Osteoblast (primary cell): ENCODE results near the gene LIX1L. TPM values are rescaled to one million over a fixed set of nuclear protein-coding genes. Genes with fewer than 3 reads are reported as not detected.
A peak's percentile ranks its signal among the peaks of the same experiment; 100 is the strongest.

Experiments
- DNase-seq: peaks from one replicate; pipeline ENCODE4 v3.0.0; 2011; ENCODE audit warnings: low spot score, mixed read lengths; ENCODE audit not compliant: insufficient read length; ENCODE audit errors: missing footprints
- H2AFZ ChIP-seq: 2 replicates; pipeline ENCODE4 v1.6.0; 2011; ENCODE audit warnings: mild to moderate bottlenecking, low read length
- H3K27ac ChIP-seq: 2 replicates; pipeline ENCODE4 v1.5.1; 2011; ENCODE audit warnings: mild to moderate bottlenecking, low read depth, low read length, moderate library complexity
- H3K27me3 ChIP-seq: 2 replicates; pipeline ENCODE4 v1.6.0; 2012; ENCODE audit warnings: mild to moderate bottlenecking, control low read depth, inconsistent platforms, low read length, moderate library complexity; ENCODE audit not compliant: insufficient read depth
- H3K36me3 ChIP-seq: 2 replicates; pipeline ENCODE4 v1.5.1; 2011; ENCODE audit warnings: mild to moderate bottlenecking, low read length, control low read depth, moderate library complexity; ENCODE audit not compliant: insufficient read depth
- H3K4me1 ChIP-seq: 2 replicates; pipeline ENCODE4 v1.5.1; 2011; ENCODE audit warnings: mild to moderate bottlenecking, low read length, control low read depth, moderate library complexity; ENCODE audit not compliant: insufficient read depth
- H3K4me2 ChIP-seq: 2 replicates; pipeline ENCODE4 v1.6.0; 2011; ENCODE audit warnings: mild to moderate bottlenecking, low read length; ENCODE audit not compliant: insufficient read depth
- H3K4me3 ChIP-seq: fragments of 200-600 bp; sonication (generic); 3 replicates; pipeline ENCODE4 v1.5.1; 2012; ENCODE audit warnings: mild to moderate bottlenecking, low read length, inconsistent platforms; ENCODE audit not compliant: insufficient read depth
- H3K79me2 ChIP-seq: 2 replicates; pipeline ENCODE4 v1.6.0; 2012; ENCODE audit warnings: mild to moderate bottlenecking, low read length, control low read depth, inconsistent platforms; ENCODE audit not compliant: insufficient read depth
- H3K9me3 ChIP-seq: 2 replicates; pipeline ENCODE4 v1.5.1; 2011; ENCODE audit warnings: low read depth, low read length, control low read depth
- H4K20me1 ChIP-seq: 2 replicates; pipeline ENCODE4 v1.6.0; 2012; ENCODE audit warnings: mild to moderate bottlenecking, low read length, control low read depth; ENCODE audit not compliant: insufficient read depth
- total RNA-seq: library from RNA; depleted of rRNA; stranded (reverse); fragments of >200 nt; gene quantifications from 2 replicates; pipeline ENCODE4 v1.2.3, GENCODE V29; 2012
- TF ChIP-seq, protein P1 (sequence below): IDR thresholded peaks from 2 replicates; pipeline ENCODE4 v1.5.1; 2011; ENCODE audit warnings: mild to moderate bottlenecking, low read depth, low read length, moderate library complexity; ENCODE audit errors: extremely low read depth

Gene LIX1L
- total RNA-seq, 1 donor = 33.7 TPM

DNA sequence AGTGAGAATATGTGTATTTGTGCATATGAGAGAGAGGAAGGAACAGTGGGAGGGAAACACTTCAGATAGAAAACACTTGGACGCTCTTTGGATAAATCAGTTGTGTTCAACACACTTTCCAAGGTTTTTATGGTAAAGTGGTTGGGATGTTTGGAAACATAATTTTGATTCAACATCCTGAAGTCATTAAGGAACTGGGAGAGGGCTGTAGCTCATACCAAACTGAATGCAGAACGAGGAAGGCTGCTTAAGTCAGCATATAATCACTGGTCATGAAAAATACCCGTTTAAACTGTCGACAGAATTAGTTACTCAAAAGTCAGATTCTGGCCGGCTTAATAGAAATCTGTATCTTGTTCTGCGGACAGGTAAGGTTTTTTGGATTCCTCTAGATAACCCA is 14.9 kb downstream of the LIX1L start:
- Histone ChIP-seq H3K9me3 (no peaks in the 10 kb centered on the region), H3K4me2 (no peak overlapping the region), H3K4me3 (no peak overlapping the region), H3K79me2 (peaks cover 24% of the 10 kb centered on the region), H2AFZ (no peak overlapping the region), H3K27me3 (no peaks in the 10 kb centered on the region), H3K4me1 (no peaks in the 10 kb centered on the region), H3K36me3 (peaks cover 36% of the 10 kb centered on the region), H3K27ac (no peak overlapping the region), H4K20me1 (no peaks in the 10 kb centered on the region)
- TF ChIP-seq, protein P1, sequence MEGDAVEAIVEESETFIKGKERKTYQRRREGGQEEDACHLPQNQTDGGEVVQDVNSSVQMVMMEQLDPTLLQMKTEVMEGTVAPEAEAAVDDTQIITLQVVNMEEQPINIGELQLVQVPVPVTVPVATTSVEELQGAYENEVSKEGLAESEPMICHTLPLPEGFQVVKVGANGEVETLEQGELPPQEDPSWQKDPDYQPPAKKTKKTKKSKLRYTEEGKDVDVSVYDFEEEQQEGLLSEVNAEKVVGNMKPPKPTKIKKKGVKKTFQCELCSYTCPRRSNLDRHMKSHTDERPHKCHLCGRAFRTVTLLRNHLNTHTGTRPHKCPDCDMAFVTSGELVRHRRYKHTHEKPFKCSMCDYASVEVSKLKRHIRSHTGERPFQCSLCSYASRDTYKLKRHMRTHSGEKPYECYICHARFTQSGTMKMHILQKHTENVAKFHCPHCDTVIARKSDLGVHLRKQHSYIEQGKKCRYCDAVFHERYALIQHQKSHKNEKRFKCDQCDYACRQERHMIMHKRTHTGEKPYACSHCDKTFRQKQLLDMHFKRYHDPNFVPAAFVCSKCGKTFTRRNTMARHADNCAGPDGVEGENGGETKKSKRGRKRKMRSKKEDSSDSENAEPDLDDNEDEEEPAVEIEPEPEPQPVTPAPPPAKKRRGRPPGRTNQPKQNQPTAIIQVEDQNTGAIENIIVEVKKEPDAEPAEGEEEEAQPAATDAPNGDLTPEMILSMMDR = no peak
- no peak for DNase-seq

DNA sequence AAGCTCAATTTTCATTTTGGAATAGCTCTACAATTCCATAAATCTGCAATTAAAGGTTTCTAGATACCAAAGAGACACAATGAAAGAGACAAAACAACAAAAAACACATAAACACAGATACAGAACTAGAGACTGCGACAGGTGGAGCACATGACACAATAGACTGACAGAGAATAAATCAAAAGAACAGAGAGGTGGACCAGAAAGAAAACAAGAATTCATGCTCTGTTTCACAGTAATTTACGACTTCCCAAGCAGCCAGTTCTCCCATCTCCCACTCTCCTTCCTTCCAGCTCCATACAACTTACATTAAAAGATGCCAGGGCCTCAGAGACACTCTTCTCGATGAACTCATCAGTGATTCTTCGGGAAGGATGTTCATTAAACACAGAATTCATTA is 15.4 kb downstream of the LIX1L start:
- Histone ChIP-seq H3K27ac (no peak overlapping the region), H4K20me1 (no peaks in the 10 kb centered on the region), H3K4me3 (no peak overlapping the region), H3K4me2 (no peak overlapping the region), H3K79me2 (peaks cover 20% of the 10 kb centered on the region), H2AFZ (no peak overlapping the region), H3K36me3 (peaks cover 34% of the 10 kb centered on the region), H3K4me1 (no peaks in the 10 kb centered on the region), H3K9me3 (no peaks in the 10 kb centered on the region), H3K27me3 (no peaks in the 10 kb centered on the region)
- DNase-seq = no peak
- TF ChIP-seq, protein P1 = no peak

DNA sequence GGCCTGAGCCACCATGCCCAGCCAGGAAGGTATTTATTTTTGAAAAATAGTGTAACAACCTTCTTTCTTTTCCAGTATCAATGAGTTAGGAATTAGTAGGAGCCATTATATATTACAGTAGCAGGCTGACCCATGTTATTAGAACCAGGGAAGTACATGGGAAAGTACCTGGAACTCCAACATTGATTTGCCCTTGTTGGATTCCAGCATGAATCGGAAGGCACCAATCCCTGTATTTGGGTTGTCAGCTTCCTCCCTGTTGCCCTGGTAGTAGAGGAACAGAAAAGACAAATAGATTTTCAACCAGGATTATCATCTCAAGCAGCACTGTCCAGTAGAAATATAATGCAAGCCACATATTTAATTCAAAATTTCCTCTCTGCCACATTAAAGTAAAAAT is 20.4 kb downstream of the LIX1L start:
- H3K9me3 ChIP-seq = no peaks in the 10 kb centered on the region
- no peak overlapping the region for H3K4me2 ChIP-seq
- no peak overlapping the region for H3K4me3 ChIP-seq
- H2AFZ ChIP-seq = no peak overlapping the region
- no peaks in the 10 kb centered on the region for H3K79me2 ChIP-seq
- H3K36me3 ChIP-seq = peaks cover 43% of the 10 kb centered on the region
- H3K4me1 ChIP-seq = peaks cover 4% of the 10 kb centered on the region
- no peaks in the 10 kb centered on the region for H3K27me3 ChIP-seq
- no peaks in the 10 kb centered on the region for H4K20me1 ChIP-seq
- no peak for DNase-seq
- no peak overlapping the region for H3K27ac ChIP-seq
- TF ChIP-seq, protein P1 = no peak

DNA sequence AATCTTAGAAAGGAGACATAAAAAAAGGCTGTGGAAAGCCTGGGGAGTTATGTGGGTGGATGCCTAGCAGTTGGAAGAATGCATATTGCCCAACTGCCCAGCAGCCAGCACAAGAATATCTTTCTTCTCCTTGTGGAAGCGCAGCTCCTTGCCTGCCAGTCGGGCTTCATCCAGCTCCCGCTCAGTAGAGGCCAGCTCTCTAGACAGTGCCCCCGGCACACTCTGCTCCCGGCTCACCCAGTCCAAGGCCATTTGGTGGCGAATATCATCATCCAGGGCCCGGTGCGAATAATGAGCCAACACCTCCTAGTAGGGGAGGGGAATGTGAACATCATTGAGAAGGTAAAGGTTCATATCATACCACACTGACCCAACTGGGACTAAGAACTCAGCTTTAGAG is 21.6 kb downstream of the LIX1L start:
- Histone ChIP-seq H3K4me1 (peaks cover 4% of the 10 kb centered on the region), H3K79me2 (no peaks in the 10 kb centered on the region), H3K9me3 (no peaks in the 10 kb centered on the region), H3K27me3 (no peaks in the 10 kb centered on the region), H3K4me3 (no peak overlapping the region), H3K4me2 (no peak overlapping the region), H4K20me1 (no peaks in the 10 kb centered on the region), H2AFZ (no peak overlapping the region), H3K36me3 (peaks cover 38% of the 10 kb centered on the region), H3K27ac (peak overlapping the region; percentile 26)
- TF ChIP-seq, protein P1 = no peak
- DNase-seq = peak; percentile 34
